Measurements from ENCODE around the gene PRKCA. TPM values are rescaled to one million over a fixed set of nuclear protein-coding genes. Genes with fewer than 3 reads are reported as not detected.

PRKCA gene
- total and polyA plus RNA-seq, 4 donors: 3.0 to 14.1 (median 5.4) TPM

DNA sequence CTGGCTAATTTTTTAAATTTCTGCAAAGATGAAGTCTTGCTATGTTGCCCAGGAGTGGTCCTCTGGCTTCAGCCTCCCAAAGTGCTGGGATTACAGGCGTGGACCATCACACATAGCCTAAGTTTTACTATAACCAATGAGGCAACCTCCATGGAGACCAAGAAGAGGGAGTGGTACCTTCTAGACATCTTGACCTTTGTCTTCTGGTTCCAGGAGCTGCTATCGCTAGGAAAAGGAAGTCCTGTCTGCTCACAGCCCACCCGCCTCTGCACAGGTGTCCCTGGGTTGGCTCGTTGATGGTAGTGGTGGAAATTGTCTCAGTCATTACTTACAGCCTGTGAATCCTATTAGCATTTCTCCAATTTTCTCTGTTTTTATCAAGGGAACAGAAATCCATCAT, 169.7 kb downstream of the PRKCA start:
- H3K4me3 ChIP-seq (ENCODE audit: low read depth in 1 of 3, low read length in 3 of 3): no peak overlapping the region
- no peaks in the 10 kb centered on the region for H3K9me3 ChIP-seq (ENCODE audit: control insufficient read depth in 4 of 4, low read length in 3 of 4)
- H3K27ac ChIP-seq (ENCODE audit: low read depth in 1 of 2, low read length in 2 of 2): no peak overlapping the region
- 87% methylated on average over 4 of the region's 4 CpGs for WGBS
- no peak for DNase-seq (ENCODE audit: low spot score)
- H3K36me3 ChIP-seq (ENCODE audit: control insufficient read depth in 4 of 4, insufficient read depth in 3 of 4, low read depth in 1 of 4, low read length in 3 of 4): no peaks in the 10 kb centered on the region
- H3K9ac ChIP-seq (ENCODE audit: low read depth in 1 of 2, low read length in 2 of 2): no peak overlapping the region
- H3K27me3 ChIP-seq (ENCODE audit: control insufficient read depth in 4 of 4, insufficient read depth in 4 of 4, low read length in 3 of 4): no peaks in the 10 kb centered on the region
- peaks cover 0 to 21% (median 10%) of the 10 kb centered on the region in 4 donors for H3K4me1 ChIP-seq (ENCODE audit: control insufficient read depth in 4 of 4, insufficient read depth in 4 of 4, low read length in 3 of 4)
- TF ChIP-seq EGR1 (IDR thresholded peaks at IDR 0.05; ENCODE audit: low read depth in 2 of 2) (no peak), SP1 (IDR thresholded peaks at IDR 0.05) (no peak), HNF4A (conservative IDR thresholded peaks at IDR 0.05) (no peak), JUND (IDR thresholded peaks at IDR 0.05) (no peak), YY1 (IDR thresholded peaks at IDR 0.05) (no peak), NR2F2 (IDR thresholded peaks at IDR 0.05) (no peak), FOXA1 (IDR thresholded peaks at IDR 0.05) (no peak), RAD21 (IDR thresholded peaks at IDR 0.05) (no peak), TAF1 (conservative IDR thresholded peaks at IDR 0.05) (no peak), FOXA2 (IDR thresholded peaks at IDR 0.05) (no peak), REST (IDR thresholded peaks at IDR 0.05) (no peak), RXRA (IDR thresholded peaks at IDR 0.05) (no peak), CTCF (IDR thresholded peaks at IDR 0.05; ENCODE audit: low read depth, low read length, missing input control) (no peak), HNF4G (IDR thresholded peaks at IDR 0.05) (no peak), GABPA (IDR thresholded peaks at IDR 0.05 in 1 of 2, conservative IDR thresholded peaks at IDR 0.05 in 1 of 2) (no peak)
- TF ChIP-seq, protein P1, sequence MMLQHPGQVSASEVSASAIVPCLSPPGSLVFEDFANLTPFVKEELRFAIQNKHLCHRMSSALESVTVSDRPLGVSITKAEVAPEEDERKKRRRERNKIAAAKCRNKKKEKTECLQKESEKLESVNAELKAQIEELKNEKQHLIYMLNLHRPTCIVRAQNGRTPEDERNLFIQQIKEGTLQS (IDR thresholded peaks at IDR 0.05): no peak
- TF ChIP-seq, protein P2, sequence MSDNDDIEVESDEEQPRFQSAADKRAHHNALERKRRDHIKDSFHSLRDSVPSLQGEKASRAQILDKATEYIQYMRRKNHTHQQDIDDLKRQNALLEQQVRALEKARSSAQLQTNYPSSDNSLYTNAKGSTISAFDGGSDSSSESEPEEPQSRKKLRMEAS (IDR thresholded peaks at IDR 0.05): no peak
- TF ChIP-seq, protein P3, sequence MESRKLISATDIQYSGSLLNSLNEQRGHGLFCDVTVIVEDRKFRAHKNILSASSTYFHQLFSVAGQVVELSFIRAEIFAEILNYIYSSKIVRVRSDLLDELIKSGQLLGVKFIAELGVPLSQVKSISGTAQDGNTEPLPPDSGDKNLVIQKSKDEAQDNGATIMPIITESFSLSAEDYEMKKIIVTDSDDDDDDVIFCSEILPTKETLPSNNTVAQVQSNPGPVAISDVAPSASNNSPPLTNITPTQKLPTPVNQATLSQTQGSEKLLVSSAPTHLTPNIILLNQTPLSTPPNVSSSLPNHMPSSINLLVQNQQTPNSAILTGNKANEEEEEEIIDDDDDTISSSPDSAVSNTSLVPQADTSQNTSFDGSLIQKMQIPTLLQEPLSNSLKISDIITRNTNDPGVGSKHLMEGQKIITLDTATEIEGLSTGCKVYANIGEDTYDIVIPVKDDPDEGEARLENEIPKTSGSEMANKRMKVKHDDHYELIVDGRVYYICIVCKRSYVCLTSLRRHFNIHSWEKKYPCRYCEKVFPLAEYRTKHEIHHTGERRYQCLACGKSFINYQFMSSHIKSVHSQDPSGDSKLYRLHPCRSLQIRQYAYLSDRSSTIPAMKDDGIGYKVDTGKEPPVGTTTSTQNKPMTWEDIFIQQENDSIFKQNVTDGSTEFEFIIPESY (IDR thresholded peaks at IDR 0.05): no peak

Measured in liver (tissue), 9 donors.